Measurements from ENCODE around the gene TREX2. TPM values are rescaled to one million over a fixed set of nuclear protein-coding genes. Genes with fewer than 3 reads are reported as not detected.

TREX2 gene, protein sequence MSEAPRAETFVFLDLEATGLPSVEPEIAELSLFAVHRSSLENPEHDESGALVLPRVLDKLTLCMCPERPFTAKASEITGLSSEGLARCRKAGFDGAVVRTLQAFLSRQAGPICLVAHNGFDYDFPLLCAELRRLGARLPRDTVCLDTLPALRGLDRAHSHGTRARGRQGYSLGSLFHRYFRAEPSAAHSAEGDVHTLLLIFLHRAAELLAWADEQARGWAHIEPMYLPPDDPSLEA
- polyA plus RNA-seq (2014; cell fraction: cytosol; rRNA removed), result not detected in 2 replicates
- 1.7 and 5.4 TPM in 2 replicates for polyA plus RNA-seq (2014; cell fraction: nucleus; rRNA removed)

DNA sequence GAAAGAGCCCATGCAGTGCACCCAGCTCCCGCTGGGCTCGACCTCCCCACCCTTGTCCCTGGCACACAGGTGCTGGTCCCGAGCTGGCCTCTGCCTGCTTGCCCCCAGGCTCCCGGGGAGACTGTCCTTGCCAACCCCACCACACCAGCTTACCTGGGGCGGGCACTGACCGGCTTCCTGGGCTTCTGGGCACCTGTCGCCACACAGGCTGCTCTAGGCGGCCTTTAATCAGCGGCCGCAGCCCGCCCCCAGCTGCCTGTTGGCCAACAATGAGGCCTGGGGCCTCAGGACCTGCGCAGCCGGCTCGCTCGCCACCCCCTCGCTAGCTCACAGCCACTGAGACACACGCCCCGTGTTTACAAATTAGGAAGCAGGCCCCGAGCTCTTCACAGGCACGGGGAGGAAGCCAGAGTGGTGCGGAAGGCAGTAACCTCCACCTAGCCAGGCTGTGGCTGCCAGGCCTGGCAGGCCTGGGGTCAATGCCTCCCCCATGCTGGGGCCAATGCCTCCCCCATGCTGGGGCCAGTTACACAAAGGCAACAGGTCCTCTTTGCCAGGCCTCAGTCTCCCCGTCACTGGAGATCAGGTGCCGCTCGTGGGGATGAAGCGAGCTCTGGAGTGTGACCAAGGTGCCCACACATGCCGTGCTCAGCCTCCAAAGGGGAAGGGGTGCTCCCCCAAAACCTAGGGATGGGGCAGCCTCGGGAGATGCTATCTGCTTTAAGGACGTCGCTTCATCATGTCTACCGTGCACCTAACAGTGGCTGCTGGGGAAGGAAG lies at the start of gene TREX2:
Gene TREX2, minus strand, starts transcription at position 201 of the 780 bp plus-strand sequence. CDS start 626 bp downstream, outside the sequence.
- no peak for DNase-seq (ENCODE audit: low spot score)

DNA sequence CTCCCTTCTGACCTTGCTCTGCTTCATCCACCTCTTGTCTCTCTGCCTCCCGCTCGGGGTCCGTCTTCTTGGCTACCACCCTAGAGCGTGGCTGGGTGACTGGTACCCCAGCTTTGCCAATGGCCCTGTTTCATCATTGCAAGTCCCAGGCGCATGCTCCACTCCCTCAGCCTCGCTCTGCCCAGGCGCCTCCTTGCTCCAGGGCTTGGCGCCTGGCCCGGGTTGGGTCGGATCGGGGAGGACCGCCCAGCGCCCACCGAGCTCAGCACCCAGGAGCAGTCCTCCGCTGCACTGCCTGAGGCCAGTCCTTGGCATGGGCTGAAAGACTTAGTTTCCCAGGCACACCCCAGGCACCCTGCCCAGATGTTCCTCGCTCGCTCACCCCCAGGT lies 49.5 kb upstream of the TREX2 start:
- no peak for DNase-seq (ENCODE audit: low spot score)

DNA sequence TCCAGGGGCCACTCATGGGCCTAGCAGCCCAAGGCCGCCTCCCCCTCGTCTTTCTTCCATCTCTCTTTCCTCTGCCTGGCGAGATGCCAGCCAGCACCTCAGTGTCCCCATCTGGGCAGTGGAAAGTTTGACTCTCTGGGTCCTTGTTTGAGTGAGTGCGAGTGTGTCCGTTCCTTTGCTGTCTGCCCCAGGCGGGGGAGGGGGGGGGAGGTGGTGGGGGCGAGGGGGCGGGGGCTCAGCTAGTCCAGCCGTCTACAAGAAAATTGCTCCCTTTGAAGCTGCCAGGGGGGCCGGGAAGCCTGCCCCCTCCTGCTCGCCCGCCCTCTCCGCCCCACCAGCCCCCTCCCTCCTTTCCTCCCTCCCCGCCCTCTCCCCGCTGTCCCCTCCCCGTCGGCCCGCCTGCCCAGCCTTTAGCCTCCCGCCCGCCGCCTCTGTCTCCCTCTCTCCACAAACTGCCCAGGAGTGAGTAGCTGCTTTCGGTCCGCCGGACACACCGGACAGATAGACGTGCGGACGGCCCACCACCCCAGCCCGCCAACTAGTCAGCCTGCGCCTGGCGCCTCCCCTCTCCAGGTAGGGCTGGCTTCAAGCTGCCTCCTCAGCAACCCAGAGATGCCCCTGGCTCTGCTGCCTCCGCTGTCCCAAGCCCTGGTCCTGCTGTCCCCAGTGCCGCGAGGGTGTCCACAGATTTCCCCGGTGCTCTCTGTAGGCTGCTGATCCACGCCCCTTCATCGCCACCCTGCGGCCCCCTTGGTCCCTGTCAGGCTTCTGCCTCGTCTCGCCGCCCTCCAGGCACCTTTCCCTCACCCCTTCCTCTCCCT lies 48.9 kb upstream of the TREX2 start, which contains the start of gene BGN:
Gene BGN, plus strand, starts transcription at position 440 of the 821 bp plus-strand sequence. CDS start 9,652 bp downstream, outside the sequence.
- DNase-seq (ENCODE audit: low spot score), result peak; percentile 68

DNA sequence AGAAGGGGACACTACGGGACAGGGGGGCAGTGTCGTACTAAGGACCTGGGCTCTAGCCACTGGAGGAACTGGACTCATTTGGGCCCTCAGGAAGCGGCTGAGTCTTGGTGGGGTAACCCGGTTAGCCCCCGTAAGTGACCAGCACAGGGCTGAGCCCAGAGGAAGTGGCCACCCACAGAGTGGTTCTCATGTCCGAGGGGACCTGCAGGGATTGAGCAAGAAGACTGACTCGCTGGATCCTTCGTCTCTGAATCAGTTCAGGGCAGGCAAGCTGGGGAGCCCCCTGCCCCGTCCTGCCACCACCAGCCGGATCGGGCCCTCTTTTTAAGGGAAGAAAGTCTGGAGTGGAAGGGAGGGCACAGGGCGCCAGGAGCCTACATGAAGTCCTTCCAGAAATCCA lies 48.2 kb upstream of the TREX2 start:
- DNase-seq (ENCODE audit: low spot score), result no peak

DNA sequence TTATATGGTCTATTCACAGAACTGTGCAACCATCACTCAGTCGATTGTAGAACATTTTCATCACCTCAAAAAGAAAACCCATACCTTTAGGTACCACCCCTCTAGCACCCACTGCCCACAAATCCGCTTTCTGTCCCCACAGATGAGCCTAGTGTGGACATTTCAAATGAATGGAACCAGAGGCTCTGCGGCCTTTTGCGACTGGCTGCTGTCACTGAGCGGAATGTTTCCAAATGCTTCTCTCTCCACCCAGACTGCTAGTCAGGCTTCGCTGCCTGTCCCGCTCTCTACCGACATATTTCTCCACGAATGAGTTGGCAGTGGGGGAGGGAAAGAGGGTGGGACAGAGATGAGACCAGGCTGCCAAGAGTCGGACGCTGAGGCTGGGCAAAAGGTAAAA lies 47.2 kb upstream of the TREX2 start:
- no peak for DNase-seq (ENCODE audit: low spot score)

DNA sequence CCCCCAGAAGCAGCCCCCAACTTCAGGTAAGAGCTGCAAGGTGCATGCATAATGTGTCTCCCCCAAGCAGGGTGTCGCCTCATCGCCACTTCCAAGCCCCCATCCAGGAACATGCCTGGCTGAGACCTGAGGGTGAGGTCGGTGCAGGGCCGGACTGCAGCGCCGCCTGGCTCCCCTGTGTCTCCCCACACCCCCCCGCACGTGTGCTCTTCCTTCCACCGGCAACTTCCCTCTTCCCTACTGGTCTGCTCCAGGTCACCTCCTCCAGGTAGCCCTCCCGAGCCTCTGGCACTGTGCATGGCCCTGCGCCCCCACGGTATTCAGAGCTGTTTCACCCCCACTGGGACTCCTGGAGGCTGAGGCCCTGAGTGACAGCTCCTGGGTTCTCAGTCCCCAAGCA lies 46.7 kb upstream of the TREX2 start:
- no peak for DNase-seq (ENCODE audit: low spot score)

DNA sequence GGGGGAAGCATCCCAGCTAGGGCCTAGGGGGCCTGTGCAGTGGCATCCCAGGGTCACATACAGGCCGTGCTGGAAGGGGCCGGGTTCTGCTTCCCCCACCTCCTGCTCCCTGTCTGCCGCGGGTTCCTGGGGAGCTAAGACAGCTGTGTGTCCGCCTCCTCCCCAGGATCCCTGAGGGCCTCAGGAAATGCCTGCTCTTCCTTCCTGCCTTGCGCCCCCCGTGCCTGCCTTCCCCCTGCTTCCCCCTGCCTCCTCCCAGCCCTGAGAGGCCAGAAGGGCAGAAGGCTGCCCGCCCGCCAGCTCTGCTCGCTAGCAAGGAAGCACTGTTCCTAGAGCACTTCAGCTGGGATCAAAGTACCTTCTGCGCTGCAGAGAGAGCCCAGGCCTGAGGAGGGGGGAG lies 46.1 kb upstream of the TREX2 start:
- no peak for DNase-seq (ENCODE audit: low spot score)

DNA sequence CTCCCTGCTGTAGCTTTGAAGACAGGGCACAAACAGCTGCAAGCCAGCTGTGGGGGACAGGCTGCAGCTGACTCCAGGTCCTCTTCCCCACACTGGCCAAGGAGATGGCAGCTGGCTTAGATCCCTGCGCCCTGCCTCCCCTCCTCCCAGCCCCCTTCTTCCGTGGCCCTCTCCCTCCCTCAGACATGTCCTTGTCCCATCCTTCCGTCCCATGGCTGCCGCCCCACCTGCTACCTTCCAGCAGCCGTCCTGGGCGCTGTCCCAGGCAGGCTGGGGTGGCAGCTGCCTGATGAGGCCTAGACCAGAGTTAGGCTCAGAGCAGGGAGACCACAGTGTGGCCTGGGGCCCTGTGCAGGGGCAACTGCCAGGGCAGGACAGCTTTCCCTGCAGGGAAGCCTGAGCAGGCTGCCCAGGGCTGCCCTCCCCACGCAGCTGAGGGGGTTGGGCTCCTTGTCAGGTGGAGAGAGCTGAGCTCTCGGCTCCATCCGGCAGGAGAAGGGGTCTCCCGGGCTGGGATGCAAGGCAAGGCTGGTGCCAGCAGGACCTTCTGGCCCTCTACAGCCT lies 45.6 kb upstream of the TREX2 start:
- DNase-seq (ENCODE audit: low spot score), result no peak

DNA sequence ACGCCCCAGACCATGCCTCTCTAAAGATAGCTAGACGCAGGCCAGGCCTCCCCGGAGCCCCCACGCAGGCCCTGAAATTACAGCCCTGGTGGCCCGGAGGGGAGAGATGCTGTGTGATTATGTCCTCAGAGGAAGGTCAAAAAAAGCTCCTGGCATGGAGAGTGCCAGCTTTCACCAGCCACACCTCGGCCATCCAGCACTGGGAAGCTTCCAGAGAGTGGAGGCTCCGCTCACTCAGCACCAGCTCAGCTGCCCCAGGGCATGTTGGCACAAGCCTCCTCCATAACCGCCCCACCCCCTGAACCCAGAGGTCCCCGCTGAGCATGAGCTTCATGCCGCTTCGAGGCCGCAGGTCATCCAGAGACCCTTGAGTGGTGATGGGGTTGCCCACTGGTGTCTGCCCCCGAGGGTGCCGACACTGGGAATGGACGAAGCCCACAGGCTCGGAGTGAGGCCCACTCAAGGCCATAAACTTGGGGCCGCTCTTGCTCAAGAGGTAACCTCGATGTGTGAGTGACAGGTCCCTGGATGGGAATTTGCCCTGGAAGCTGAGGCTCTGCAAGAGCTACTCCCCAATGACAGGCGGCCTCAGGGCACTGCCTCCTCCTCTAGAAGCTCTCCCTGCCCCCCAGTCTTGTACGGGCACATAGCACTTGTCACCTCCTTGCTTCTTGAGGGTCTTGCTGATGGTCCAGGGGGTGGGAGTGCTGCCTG lies 44.5 kb upstream of the TREX2 start:
- DNase-seq (ENCODE audit: low spot score), result no peak

DNA sequence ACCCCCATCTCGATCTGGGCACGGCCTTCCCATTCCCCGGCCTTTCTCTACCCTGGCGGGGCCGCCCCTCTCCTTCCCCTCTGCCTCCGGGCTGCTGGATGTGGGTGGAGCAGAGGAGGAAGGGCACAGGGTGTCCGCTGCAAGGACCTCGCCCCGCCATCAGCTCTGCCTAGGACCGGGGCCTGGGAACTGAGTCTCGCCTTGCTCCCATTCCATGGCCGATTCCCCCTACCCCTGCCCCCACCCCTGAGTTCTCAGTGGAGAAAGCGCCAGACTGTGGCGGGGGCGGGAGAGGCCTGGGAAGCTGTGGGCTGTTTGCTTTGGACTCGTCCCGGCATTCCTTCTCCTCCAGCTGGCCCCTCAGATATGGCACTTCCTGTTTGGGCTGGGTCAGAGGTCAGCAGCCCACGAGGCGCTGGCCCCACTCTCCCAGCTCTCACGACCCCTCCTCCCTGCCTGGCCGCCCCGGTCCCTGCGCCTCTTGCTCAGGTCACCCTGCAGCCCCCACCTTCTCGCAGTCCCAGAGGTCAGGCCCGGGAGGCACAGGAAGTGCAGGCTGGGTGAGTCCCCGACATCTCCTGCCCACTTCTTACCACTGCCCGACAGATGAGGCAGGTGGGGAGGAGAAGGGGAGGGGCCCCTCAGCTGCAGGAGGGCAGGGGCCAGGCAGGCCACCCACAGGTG lies 42.5 kb upstream of the TREX2 start:
- no peak for DNase-seq (ENCODE audit: low spot score)

DNA sequence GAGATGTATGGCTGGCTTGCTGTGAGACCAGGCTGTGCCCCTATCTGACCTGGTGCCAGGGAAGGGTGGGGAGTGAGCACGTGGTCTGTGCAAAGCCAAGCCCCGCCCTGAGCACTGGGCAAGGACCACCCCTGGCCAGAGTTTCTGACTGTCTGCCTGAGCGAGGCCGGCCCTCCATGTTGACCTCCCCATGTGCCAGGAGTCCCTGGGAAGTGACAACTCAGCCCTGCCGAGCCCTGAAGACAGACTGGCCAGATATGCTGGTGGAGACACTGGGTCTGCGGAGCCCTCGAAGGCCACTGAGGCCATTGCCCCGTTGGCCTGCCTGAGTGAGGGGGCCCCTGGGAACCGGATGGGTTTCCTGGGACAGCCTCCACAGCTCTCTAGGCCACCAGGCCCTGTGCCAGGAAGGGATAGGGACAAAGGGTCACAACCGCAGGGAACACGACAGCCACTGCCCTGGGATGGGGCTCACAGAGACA lies 41.8 kb upstream of the TREX2 start:
- DNase-seq (ENCODE audit: low spot score), result no peak

DNA sequence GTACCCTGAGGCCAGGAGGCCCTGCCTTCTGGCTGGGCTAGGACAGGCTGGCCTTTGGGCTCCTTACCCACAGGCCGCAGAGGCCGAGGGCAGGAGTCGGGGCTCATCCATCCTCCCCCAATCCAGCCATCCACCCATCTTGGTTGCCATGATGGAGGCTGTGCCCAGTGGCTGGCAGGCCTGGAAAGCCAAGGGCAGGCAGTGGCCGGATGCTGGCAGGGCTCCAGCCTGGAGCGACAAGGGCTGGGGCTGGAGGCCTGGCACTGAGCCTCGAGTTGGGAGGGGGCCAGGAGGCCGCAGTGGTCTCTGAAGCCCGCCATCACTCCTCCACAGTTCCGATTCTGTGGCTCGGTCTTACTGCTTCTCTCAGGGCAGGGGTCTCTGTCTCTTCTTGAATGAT lies 40.3 kb upstream of the TREX2 start:
- DNase-seq (ENCODE audit: low spot score), result no peak

DNA sequence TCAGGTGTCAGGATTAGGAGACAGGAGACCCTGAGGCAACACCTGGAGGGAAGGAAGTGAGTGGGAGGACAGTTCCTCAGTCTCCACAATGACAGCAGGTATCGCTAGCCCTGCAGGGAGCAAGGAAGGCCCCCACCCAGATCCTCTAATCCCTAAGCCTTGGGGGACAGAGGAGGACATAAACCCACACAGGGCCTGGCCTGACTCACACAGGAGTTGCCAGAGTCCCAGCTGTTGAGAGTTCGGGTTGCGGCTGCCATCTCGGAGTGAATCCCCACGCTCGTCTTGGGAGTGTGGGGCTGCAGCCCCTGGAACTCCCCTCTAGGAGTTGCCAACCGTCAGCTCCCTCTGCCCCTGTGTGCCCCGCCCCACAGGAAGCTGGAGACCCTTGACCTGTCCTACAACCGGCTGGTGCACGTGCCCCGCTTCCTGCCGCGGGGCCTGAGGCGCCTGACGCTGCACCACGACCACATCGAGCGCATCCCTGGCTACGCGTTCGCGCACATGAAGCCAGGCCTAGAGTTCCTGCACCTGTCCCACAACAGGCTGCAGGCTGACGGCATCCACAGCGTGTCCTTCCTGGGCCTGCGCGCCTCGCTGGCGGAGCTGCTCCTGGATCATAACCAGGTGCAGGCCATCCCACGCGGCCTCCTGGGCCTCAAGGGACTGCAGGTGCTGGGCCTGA lies 39.7 kb upstream of the TREX2 start:
- no peak for DNase-seq (ENCODE audit: low spot score)

DNA sequence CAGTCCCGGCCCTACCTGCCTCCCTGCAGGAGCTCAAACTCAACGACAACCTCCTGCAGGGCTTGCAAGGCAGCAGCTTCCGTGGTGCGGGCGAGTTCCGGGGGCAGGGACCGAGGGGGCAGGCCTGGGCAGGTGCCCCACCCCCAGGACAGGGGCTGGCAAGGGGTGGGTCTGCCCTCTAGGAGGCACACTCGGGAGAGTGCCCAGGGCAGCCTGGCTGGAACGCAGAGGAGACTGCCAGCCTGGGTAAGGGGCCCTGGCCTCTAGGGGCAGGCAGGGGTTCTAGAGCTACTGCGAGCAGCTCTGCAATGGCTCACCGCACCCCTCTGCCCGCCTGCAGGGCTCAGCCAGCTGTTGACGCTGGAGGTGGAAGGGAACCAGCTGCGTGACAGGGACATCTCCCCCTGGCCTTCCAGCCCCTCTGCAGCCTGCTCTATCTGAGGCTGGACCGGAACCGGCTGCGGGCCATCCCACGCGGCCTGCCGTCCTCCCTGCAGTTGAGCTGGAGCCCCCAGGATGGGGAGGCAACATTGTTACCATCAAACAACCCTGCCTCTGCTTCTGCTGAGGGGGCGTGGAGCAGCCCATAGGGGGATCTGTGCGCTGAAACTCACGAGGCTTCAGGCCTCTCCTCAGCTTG lies 36.6 kb upstream of the TREX2 start:
- no peak for DNase-seq (ENCODE audit: low spot score)

DNA sequence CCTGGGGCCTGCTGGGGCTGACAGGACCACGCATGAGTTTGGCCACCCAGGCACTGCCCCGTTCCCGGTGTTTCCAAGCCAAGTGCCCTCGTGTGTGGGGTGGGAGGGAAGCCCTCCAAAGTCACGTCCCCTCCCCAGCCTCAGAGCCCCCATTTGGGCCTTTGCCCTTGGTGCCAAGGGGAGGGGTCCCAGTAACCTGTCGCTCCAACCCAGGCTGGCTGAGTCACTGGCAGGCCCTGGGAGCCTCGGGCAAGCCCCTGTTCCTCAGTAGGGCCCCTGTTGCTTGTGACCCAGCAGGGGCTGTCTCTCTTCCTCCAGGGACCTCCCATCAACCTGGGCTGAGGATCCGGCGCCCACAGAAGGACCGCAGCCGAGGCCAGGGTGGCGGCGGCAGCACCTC lies 35.2 kb upstream of the TREX2 start:
- no peak for DNase-seq (ENCODE audit: low spot score)

DNA sequence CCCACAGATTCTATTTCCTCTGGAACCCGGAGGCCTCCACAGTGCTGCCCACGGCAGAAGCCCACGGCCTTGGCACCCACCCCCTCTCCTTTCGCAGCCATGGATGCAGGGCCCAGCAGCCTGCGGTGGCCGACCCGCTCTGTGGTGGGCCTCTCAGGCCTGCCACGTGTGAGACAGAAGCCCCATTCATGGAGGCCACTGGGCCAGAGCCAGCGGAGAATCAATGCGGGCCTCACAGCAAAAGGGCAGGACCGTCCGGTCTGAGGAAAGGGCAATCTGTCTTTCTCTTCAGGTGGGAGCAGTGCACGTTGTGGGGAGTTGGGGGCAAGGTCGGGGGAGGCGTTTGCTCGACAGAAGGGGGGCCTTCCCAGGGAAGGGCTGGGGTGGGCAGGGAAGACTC lies 32.9 kb upstream of the TREX2 start:
- no peak for DNase-seq (ENCODE audit: low spot score)

DNA sequence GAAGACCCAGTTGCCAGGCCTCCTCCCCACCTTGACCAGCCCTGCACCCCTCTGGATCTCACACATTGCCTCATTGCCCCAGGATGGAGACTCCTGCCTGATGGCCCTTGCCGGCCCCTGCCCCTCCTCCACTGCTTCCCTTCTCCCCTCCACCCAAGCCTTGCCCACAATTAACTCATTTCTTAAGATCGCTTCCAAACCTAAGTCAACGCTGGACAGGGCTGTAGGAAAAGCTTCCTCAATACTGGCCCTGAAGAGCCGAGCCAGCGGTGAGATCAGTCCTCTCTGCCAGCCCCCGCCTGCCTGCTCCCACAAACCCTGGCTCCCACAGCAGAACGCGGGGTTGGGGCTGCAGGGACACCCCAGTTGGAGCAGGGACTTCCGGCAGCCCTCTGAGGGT lies 32.0 kb upstream of the TREX2 start:
- DNase-seq (ENCODE audit: low spot score), result no peak

DNA sequence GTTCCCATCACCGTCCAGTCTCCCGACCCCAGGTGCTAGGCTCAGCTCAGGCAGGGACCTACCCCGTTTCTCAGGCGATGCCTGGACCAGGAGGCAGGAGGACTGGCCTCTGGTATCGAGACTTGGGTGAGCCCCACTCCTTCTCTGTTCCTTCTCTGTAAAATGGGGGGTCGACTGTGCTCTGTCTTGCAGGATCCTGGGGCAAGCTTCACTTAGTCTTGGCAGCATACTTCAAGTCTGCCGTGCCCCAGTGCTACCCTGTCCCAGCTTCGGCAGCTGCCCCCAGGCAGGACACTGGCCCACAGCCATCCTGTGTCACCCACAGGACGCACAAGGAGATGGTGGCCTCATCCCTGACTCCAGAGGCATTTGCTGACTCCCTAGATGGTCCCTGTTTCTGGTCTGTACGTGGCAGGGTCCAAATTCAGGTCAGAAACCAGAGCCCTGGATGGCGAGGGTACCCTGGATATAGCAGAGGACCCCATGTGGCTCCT lies 31.6 kb upstream of the TREX2 start:
- no peak for DNase-seq (ENCODE audit: low spot score)
